A172 (cell line): Measurements from ENCODE around the gene ICOS. TPM values are rescaled to one million over a fixed set of nuclear protein-coding genes. Genes with fewer than 3 reads are reported as not detected.
"Not testable (repeated sequence)": the region's sequence is repeated elsewhere in the genome, so short reads cannot be mapped to it uniquely, and the experiment has no call there.

Source experiments
- DNase-seq: peaks from one replicate; pipeline ENCODE4 v3.0.0-alpha.2; 2015; ENCODE audit warnings: low spot score
- total RNA-seq: library from RNA; depleted of rRNA; stranded (reverse); fragments of >200 nt; shearing (Covaris generic); gene quantifications from 2 replicates; pipeline ENCODE4 v1.2.3, GENCODE V29; 2014

The ICOS gene
- total RNA-seq, 1 experiment from 2014 or later, result not detected

GRCh38 chr2:203918264-203918663 lies 18.3 kb upstream of the ICOS start:
- no peak for DNase-seq

- DNase-seq, result no peak
Observed at GRCh38 chr2:203918839-203919238, 17.7 kb upstream of the ICOS start.

DNA sequence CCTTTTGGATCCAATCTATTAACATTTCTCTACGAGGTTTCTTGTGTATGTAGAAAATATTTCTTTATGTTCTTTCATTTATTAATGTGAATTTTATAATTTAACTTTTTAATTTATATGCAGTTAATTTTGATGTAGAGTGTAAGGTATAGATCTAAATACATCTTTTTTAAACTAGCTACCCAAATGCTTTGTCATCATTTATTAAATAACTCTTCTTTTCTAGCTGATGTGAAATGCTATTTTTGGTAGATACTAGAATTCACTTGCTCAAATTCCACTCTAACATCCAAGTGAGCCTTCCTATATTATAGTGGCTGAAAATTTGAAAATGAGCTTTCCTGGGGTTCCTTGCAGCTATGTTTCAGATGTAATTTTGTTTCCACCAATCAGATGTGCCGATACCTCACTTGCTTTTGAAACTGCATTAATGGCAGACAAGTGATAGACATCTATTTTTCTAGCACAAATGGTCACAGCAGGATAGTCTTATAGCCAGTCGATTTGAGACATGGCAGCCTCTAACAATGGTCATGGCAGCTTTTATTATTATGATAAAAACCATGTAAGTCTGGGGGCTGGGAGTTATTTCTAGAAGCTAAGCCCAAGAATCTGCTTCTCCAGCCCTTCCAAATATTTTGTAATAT lies 10.9 kb upstream of the ICOS start:
- no peak for DNase-seq

DNA sequence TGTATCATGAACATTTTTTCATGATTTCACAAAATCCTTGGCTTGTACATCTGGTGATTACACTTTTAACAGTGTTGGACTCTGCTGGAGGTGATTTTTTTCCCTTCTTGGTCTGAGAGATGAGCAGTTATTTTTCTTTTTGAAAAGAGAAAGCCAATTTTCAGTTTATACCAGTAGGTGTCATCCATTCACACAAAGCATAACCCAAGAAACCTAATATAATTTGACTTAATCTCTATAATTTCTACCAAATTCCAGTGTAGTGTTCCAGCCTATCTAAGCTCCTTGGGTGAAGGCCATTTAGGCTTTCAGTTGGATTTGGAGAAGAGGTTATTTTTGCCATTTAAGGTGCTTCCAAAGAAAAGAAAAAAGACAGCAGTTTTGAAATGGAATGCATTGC lies 7.7 kb upstream of the ICOS start:
- DNase-seq, result no peak

DNA sequence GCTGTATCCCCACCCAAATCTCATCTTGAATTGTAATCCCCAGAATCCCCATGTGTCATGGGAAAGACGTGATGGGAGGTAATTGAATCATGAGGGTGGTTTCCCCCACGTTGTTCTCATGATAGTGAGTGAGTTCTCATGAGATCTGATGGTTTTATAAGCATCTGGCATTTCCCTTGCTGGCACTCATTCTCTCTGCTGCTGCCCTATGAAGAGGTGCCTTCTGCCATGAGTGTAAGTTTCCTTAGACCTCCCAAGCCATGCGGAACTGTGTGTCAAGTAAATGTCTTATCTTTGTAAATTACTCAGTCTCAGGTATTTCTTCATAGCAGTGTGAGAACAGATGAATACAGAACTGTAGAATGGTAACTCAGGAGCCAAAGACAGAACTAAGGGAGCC lies 5.3 kb upstream of the ICOS start:
- DNase-seq, result not testable (repeated sequence)

DNA sequence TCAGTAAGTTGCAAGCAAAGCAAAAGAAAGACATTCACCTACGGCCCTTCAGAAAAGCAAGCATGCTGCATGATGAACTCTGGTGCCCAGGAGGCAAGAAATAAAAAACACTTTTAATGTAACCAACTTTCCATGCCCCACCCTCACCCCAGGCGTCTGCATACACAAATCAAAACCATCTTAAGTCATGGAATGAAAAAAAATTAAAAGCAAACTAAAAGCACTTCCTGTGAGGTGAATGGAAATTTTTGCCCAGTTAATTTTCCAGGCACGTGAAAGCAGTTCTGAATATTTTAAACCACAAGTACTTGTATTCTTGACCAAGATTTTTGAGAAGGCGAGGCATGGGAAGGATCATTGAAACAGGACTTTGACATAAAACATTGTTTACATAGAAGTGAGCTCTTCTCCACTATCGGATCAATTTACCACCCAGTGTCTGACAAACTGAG lies 2.5 kb upstream of the ICOS start:
- no peak for DNase-seq

DNA sequence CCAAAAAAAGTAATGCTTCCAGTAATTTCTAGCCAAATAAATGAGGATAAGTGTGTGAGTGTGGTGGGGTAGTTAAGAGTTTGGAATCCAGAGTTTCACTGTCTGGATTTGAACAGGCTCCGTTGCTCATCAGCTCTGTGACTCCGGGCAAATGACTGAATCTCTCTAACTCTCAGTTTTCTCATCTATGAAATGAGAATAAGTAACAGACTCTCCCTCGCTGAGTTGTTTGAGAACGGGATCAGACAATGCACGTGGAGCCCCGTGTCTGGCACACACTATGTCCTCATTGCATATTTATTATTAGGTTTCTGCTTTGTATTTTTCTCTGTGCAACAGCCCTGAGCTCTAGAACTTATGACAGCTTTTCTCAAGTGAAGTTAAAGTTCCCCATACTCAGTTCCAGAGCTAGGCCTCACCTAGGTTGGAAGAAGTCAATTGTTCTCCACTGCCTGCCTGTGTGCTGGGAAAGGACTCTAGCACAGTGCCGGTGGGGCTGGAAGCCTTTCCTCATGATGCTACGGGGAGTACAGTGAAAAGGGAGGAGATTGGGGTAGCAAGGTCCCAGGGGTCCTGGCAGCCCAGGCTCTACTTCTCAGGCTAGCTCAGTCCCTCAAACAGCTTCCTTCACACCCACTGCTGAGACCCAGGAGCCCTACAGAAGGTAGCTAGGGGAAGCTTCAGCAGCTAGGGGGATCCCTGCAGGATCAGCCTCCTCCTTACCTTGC lies 1.7 kb upstream of the ICOS start:
- DNase-seq, result no peak

- DNase-seq, result no peak
Observed at GRCh38 chr2:203935568-203935967, 995 bp upstream of the ICOS start.

DNA sequence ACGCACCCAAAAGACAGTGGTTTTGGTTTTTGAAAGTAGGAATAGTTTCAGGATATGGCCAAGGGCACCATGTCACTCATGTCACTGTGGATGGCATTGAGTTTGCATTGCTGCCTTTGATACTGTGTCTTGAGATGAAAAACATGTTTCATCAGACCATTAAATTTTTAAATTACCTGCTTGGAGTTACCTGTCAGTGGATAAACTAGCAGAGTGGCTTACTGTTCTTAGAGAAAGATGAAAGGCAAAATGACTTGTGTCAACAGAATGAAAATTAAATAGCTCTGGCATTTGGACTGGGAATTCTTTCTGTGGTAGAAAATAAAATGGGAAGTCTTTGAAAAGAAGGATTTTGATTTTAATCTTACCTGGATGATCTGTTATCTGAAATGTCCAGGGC lies 386 bp downstream of the ICOS start:
- DNase-seq, result no peak

GRCh38 chr2:203937788-203938187 lies 1.2 kb downstream of the ICOS start:
- no peak for DNase-seq

- no peak for DNase-seq
Observed at GRCh38 chr2:203940039-203940438, 3.5 kb downstream of the ICOS start.

DNA sequence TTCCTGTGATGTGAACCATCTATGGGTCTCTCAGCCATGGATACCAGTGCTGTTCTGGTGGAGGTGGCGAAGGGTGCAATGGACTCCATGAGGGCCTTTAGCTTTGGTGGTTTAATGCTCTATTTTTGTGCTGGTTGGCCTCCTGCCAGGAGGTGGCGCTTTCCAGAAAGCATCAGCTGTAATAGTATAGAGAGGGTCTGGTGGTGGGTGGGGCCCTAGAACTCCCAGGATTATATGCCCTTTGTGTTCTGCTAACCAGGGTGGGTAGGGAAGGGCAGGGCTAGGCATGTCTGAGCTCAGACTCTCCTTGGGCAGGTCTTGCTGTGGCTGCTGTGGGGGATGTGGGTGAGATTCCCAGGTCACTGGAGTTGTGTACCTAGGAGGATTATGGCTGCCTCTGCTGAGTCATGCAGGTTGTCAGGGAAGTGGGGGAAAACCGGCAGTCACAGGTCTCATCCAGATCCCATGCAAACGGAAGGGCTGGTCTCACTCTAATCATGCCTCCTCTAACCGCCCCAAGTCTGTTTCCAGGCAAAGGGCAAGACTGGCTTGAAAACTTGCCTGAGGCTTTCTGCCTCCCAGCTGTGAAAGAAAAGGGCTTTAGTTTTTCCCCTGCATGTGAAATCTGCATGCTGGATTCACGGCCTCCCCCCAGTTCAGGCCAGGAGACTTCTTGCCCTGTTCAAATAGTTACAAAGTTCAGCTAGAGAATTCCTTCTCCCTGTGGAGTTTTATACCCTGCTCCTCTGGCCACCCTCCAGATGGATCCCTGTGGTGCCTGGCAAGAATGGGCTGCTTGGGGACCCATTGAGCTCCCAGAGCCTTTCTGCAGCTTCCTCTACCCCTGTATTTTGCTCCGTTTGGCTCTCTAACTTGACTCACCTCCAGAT lies 7.2 kb downstream of the ICOS start:
- DNase-seq, result not testable (repeated sequence)

DNA sequence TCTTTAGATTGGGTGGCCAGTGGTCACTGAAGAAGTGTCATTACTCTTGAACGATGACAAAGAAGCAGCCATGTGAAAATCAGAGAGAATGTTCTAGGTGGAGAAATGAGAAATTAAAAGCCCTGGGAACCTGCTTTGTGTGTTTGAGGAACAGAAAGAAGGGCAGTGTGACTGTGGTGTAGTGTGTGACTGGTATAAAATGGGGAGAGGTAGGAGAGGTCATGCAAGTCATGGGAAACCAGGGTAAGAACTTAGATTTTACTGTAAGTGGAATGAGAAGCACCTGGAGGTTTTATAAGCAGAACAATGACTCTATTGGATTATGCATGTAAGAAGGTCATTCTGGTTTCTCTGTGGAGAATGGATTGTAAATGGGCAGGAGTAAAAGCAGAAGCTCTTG lies 12.2 kb downstream of the ICOS start:
- no peak for DNase-seq

GRCh38 chr2:203949228-203949627 lies 12.7 kb downstream of the ICOS start:
- no peak for DNase-seq

- no peak for DNase-seq
Observed at GRCh38 chr2:203951366-203951902, 14.9 kb downstream of the ICOS start.

- no peak for DNase-seq
Observed at GRCh38 chr2:203959265-203959664, 22.7 kb downstream of the ICOS start.

GRCh38 chr2:203959672-203960071 lies 23.1 kb downstream of the ICOS start:
- no peak for DNase-seq

GRCh38 chr2:203960811-203961210 lies 24.2 kb downstream of the ICOS start:
- no peak for DNase-seq

GRCh38 chr2:203965190-203965589 lies 28.6 kb downstream of the ICOS start:
- not testable (repeated sequence) for DNase-seq

DNA sequence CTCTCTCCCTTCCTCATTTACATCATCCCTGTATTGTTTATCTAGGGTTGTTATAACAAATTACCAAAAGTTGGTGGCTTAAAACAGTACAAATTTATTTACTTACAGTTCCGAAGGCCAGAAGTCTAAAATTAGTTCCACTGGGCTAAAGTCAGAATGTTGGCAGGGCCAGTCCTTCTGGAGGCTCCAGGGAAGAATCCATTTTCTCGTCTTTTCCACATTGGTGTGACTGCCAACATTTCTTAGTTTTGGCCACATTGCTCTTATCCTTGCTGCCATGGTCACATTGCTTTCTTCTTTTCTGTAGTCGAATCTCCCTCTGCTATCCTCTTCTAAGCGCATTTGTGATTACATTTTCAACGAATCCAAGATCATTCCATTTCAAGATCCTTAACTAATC lies 34.7 kb downstream of the ICOS start:
- DNase-seq, result no peak

DNA sequence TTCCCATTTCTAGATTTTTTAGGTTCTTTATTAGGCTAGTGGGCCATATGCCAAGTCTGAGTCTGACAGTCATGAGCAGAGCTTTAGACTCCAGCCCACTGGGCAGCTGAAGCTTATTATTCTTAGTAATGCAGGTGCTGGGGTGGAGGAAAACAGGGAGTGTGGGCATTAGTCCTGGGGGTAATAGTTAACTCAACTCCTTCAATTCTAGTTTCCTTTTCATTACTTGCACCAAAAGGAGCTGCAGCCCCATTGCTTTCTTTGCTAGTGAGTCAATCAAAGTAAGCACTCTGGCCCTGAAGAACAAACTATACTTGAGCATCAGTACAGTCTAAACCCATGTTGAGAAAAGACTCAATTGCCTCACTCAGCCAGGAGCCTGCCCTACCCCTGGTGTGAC lies 35.5 kb downstream of the ICOS start:
- DNase-seq, result no peak

DNA sequence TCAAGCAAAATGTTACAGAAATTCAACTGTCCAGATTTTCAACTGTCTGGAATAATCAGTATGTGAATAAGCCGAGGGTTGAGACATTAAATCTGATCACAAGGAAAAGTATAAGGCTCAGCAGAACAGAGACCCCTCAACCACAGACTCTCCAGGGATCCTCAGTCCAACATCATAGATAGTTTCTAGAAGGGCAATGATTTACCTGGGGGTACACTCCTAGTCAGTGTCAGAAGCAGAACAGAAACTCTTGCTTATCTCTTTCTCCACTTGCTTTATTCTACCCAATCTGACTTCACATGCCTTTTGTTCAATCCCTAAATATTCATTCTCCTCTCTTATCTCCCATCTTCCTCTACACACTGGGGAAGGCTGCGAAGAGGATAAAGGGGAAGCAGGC lies 36.4 kb downstream of the ICOS start:
- no peak for DNase-seq
